Keratinocyte (primary cell): Measurements from ENCODE around the gene OFD1. TPM values are rescaled to one million over a fixed set of nuclear protein-coding genes. Genes with fewer than 3 reads are reported as not detected.

Experiments
- DNase-seq: peaks from one replicate; pipeline ENCODE4 v3.0.0-alpha.2; 2011; ENCODE audit warnings: low read depth, missing footprints, low spot score
- FAIRE-seq: peaks from 2 replicates; lab custom pipeline; 2011; peaks lifted over from hg19 to GRCh38; lab: Jason Lieb, UNC
- H2AFZ ChIP-seq: 2 replicates; pipeline ENCODE4 v1.6.0; 2012; ENCODE audit warnings: low read length, control low read depth, inconsistent platforms; ENCODE audit not compliant: control insufficient read depth
- H3K27ac ChIP-seq: 2 replicates; pipeline ENCODE4 v1.5.1; 2011; ENCODE audit warnings: low read length; ENCODE audit not compliant: control insufficient read depth, insufficient read depth
- H3K27me3 ChIP-seq: 3 replicates; pipeline ENCODE4 v1.6.0; 2011; ENCODE audit warnings: low read length; ENCODE audit not compliant: control insufficient read depth, insufficient read depth; ENCODE audit errors: extremely low read depth
- H3K36me3 ChIP-seq, 2 experiments: 2 replicates in 1 of 2; 3 replicates in 1 of 2; pipeline ENCODE4 v1.5.1; 2011; ENCODE audit warnings: low read length in 2 of 2, mild to moderate bottlenecking in 1 of 2; ENCODE audit not compliant: control insufficient read depth in 2 of 2, insufficient read depth in 2 of 2; ENCODE audit errors: extremely low read depth in 1 of 2
- H3K4me1 ChIP-seq: 3 replicates; pipeline ENCODE4 v1.5.1; 2011; ENCODE audit warnings: low read length; ENCODE audit not compliant: control insufficient read depth, insufficient read depth; ENCODE audit errors: extremely low read depth
- H3K4me2 ChIP-seq: 3 replicates; pipeline ENCODE4 v1.6.0; 2011; ENCODE audit warnings: low read depth, low read length; ENCODE audit not compliant: control insufficient read depth, insufficient read depth; ENCODE audit errors: extremely low read depth
- H3K4me3 ChIP-seq, 3 experiments: fragments of 200-600 bp in 1 of 3; sonication (generic) in 1 of 3; 2 replicates in 2 of 3; 3 replicates in 1 of 3; pipeline ENCODE4 v1.5.1; 2011 to 2016; ENCODE audit warnings: low read length in 3 of 3, mild to moderate bottlenecking in 3 of 3, control low read depth in 2 of 3, inconsistent platforms in 1 of 3, low read depth in 1 of 3, mixed read lengths in 1 of 3, mixed run types in 1 of 3, moderate library complexity in 1 of 3; ENCODE audit not compliant: control insufficient read depth in 2 of 3, insufficient read depth in 2 of 3; ENCODE audit errors: extremely low read depth in 1 of 3
- H3K79me2 ChIP-seq: 2 replicates; pipeline ENCODE4 v1.6.0; 2012; ENCODE audit warnings: low read length; ENCODE audit not compliant: control insufficient read depth, insufficient read depth
- H3K9ac ChIP-seq: 3 replicates; pipeline ENCODE4 v1.6.0; 2011; ENCODE audit warnings: low read length; ENCODE audit not compliant: control insufficient read depth, insufficient read depth; ENCODE audit errors: extremely low read depth
- H3K9me1 ChIP-seq: 3 replicates; pipeline ENCODE4 v1.6.0; 2011; ENCODE audit warnings: low read length; ENCODE audit not compliant: control insufficient read depth, insufficient read depth; ENCODE audit errors: extremely low read depth
- H3K9me3 ChIP-seq: 2 replicates; pipeline ENCODE4 v1.5.1; 2012; ENCODE audit warnings: low read depth, low read length; ENCODE audit not compliant: control insufficient read depth
- H4K20me1 ChIP-seq: 3 replicates; pipeline ENCODE4 v1.6.0; 2011; ENCODE audit warnings: low read length; ENCODE audit not compliant: control insufficient read depth, insufficient read depth; ENCODE audit errors: extremely low read depth
- CTCF ChIP-seq, 3 experiments: IDR thresholded peaks in 1 of 3; conservative IDR thresholded peaks in 1 of 3; optimal IDR thresholded peaks in 1 of 3; 2 replicates in 2 of 3; 3 replicates in 1 of 3; pipeline versions ENCODE3 to v1.5.1; 2011; ENCODE audit warnings: low read length in 3 of 3, mild to moderate bottlenecking in 3 of 3, moderate library complexity in 2 of 3, control low read depth in 1 of 3, inconsistent platforms in 1 of 3; ENCODE audit not compliant: insufficient read depth in 2 of 3; ENCODE audit errors: extremely low read depth in 1 of 3
- EZH2 ChIP-seq: IDR thresholded peaks from one replicate; pipeline ENCODE4 v1.6.1; 2012; ENCODE audit warnings: inconsistent platforms, mild to moderate bottlenecking, low read length, moderate library complexity
- dilution Hi-C: fragments of 300-500 bp; cut with MboI; formaldehyde crosslinking; loops from one replicate; pipeline ENCODE4 v1.7.0; 2020; ENCODE audit warnings: low sequenced_read_pairs; ENCODE audit not compliant: extremely low pct_ligation_motif_present
- polyA plus RNA-seq, 5 experiments: library from polyadenylated mRNA; depleted of rRNA in 3 of 5; stranded (reverse) in 3 of 5; stranded (forward) in 1 of 5; unstranded in 1 of 5; fragments of >200 nt; gene quantifications; 1 replicate in 1 of 5; 2 replicates in 3 of 5; 3 replicates in 1 of 5; pipeline versions ENCODE4 v1.2.1 to v1.2.3, GENCODE V29; 2011 to 2012; ENCODE audit warnings: missing spikeins in 2 of 5, low read depth in 1 of 5, low replicate concordance in 1 of 5

The OFD1 gene
- polyA plus RNA-seq, 1 donor (not counting 4 experiments of a cell fraction or from before 2014, with no cell fraction given), result 18.3 TPM

DNA sequence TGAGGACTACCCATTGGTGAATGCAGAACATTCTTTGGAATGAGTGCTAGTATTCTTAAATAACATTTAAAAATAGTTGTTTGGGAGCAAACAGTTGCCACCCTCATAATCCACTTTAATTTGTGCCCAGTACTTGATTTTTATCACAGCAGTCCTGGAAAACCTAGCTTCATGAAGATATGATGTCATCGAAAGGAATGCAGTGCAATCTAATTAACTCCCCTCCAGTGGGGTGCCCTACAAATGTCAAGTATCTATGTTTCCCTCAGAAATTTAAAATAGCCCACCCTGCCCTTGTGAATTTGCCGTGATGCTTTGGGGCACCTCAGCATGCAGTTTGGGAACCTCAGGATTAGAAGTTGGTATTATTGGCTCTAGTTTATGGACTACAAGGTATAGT, 40.2 kb upstream of the OFD1 start:
- no peaks in the 10 kb centered on the region for H4K20me1 ChIP-seq
- H3K9ac ChIP-seq, result peak overlapping the region; percentile 66
- H3K36me3 ChIP-seq, result peaks cover 2 to 3% of the 10 kb centered on the region in 2 experiments
- DNase-seq (no peak), FAIRE-seq (no peak)
- no peak overlapping the region for H3K4me3 ChIP-seq
- dilution Hi-C loops, result no loop called here
- H3K9me3 ChIP-seq, result no peaks in the 10 kb centered on the region
- peaks cover 59% of the 10 kb centered on the region for H3K79me2 ChIP-seq
- TF ChIP-seq CTCF (optimal IDR thresholded peaks at IDR 0.05 in 1 of 3, IDR thresholded peaks at IDR 0.05 in 1 of 3, conservative IDR thresholded peaks at IDR 0.05 in 1 of 3; ENCODE audit: extremely low read depth in 1 of 3, insufficient read depth in 2 of 3, low read length in 3 of 3) (no peak), EZH2 (no peak)
- H3K9me1 ChIP-seq, result no peaks in the 10 kb centered on the region
- H3K4me2 ChIP-seq, result peak overlapping the region; percentile 82
- peaks cover 44% of the 10 kb centered on the region for H3K4me1 ChIP-seq
- H3K27me3 ChIP-seq, result no peaks in the 10 kb centered on the region
- peak overlapping the region; percentile 85 for H3K27ac ChIP-seq
- no peak overlapping the region for H2AFZ ChIP-seq

DNA sequence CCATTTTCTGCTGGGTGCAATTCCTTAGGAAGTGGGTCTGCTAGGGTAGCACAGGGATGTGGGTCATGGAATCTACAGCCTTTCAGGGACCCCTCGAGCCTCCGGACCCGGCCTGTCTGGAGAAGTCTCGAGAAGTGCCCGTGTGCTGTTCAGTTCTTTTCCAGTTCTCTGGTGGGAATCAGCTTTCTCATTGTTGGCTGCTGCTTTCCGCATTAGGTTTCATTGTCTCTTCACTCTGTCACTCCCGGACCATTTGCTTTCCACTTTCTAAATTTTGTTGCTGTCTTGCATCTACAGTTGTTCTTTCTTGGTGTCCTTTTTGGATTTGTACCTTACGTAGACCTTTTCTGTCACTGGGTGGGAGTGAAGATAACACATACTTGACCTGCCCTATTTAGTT, 39.6 kb upstream of the OFD1 start:
- dilution Hi-C loops, result no loop called here
- TF ChIP-seq CTCF (optimal IDR thresholded peaks at IDR 0.05 in 1 of 3, IDR thresholded peaks at IDR 0.05 in 1 of 3, conservative IDR thresholded peaks at IDR 0.05 in 1 of 3; ENCODE audit: extremely low read depth in 1 of 3, insufficient read depth in 2 of 3, low read length in 3 of 3) (no peak), EZH2 (no peak)
- Histone ChIP-seq H3K4me3 (no peak overlapping the region), H3K9me1 (no peaks in the 10 kb centered on the region), H2AFZ (no peak overlapping the region), H3K9me3 (no peaks in the 10 kb centered on the region), H3K36me3 (peaks cover 2 to 3% of the 10 kb centered on the region in 2 experiments), H3K27ac (no peak overlapping the region), H3K4me2 (no peak overlapping the region), H3K27me3 (no peaks in the 10 kb centered on the region), H3K4me1 (peaks cover 48% of the 10 kb centered on the region), H3K79me2 (peaks cover 55% of the 10 kb centered on the region), H4K20me1 (no peaks in the 10 kb centered on the region), H3K9ac (no peak overlapping the region)
- FAIRE-seq (no peak), DNase-seq (no peak)
